HG03342 (cell line): Measurements from ENCODE around the gene PSMA3.

ENCODE experiments used
- ATAC-seq: cut with Tn5 transposase; IDR thresholded peaks from one replicate; pipeline ENCODE4 v1.9.1; 2021; ENCODE audit warnings: mild to moderate bottlenecking, moderate library complexity; ENCODE audit not compliant: unreplicated experiment

The PSMA3 gene

GRCh38 chr14:58270628-58271027, 26.0 kb downstream of the PSMA3 start:
- ATAC-seq = no peak

- ATAC-seq = no peak
These were observed 28.1 kb downstream of the PSMA3 start for GRCh38 chr14:58272588-58273372.

GRCh38 chr14:58274881-58275280, 30.2 kb downstream of the PSMA3 start:
- ATAC-seq = no peak

- no peak for ATAC-seq
These were observed 31.0 kb downstream of the PSMA3 start for GRCh38 chr14:58275527-58276190.

GRCh38 chr14:58276208-58276607, 31.6 kb downstream of the PSMA3 start:
- ATAC-seq = no peak

GRCh38 chr14:58278177-58278576, 33.5 kb downstream of the PSMA3 start:
- no peak for ATAC-seq

- peak; percentile 78 for ATAC-seq
These were observed 36.5 kb downstream of the PSMA3 start for GRCh38 chr14:58280954-58281787.

- no peak for ATAC-seq
These were observed 37.3 kb downstream of the PSMA3 start for GRCh38 chr14:58281969-58282368.

GRCh38 chr14:58282925-58283593, 38.4 kb downstream of the PSMA3 start:
- no peak for ATAC-seq

- ATAC-seq = no peak
These were observed 39.1 kb downstream of the PSMA3 start for GRCh38 chr14:58283730-58284129.

- ATAC-seq = no peak
These were observed 40.5 kb downstream of the PSMA3 start for GRCh38 chr14:58285132-58285531.

GRCh38 chr14:58287607-58288042, 43.0 kb downstream of the PSMA3 start:
- ATAC-seq = no peak

GRCh38 chr14:58288106-58288792, 43.6 kb downstream of the PSMA3 start:
- no peak for ATAC-seq

- ATAC-seq = no peak
These were observed 47.0 kb downstream of the PSMA3 start for GRCh38 chr14:58291646-58292045.

- no peak for ATAC-seq
These were observed 47.5 kb downstream of the PSMA3 start for GRCh38 chr14:58292187-58292586.

GRCh38 chr14:58294201-58294600, 49.6 kb downstream of the PSMA3 start:
- ATAC-seq = no peak

- no peak for ATAC-seq
These were observed 52.1 kb downstream of the PSMA3 start for GRCh38 chr14:58296726-58297125.

- ATAC-seq = no peak
These were observed 52.7 kb downstream of the PSMA3 start for GRCh38 chr14:58297412-58297761.

- ATAC-seq = peak; percentile 89
These were observed 53.3 kb downstream of the PSMA3 start for GRCh38 chr14:58297762-58298476.
